Measurements from ENCODE around the gene ITPA.

DNA sequence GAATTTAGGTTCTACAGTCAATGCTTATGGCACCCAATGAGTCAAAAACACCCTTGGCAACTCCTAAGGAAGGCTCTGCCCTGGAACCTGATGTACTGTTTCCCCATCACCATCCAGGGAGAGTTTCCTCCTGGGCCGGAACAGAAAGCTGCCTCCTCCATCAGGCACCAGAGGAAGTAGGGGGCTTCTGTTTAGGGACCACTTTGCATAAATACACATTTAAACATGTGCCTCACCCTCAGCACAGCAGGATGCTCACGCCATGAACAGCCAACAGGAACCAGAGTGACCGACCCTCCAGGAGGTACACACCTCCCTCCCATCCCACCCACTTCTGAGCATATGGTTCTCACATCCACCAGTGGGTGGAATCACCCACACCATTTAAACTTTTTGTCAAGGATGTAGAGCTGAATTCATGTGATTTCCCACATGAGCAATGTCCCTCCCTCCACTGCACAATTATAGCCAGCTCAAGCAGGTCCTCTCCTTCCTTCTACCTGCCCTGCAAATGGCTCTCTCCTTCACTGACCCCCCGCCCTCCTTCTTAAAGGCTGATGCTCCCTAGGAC, 19.7 kb upstream of the ITPA start:
- TF ChIP-seq, protein P1, sequence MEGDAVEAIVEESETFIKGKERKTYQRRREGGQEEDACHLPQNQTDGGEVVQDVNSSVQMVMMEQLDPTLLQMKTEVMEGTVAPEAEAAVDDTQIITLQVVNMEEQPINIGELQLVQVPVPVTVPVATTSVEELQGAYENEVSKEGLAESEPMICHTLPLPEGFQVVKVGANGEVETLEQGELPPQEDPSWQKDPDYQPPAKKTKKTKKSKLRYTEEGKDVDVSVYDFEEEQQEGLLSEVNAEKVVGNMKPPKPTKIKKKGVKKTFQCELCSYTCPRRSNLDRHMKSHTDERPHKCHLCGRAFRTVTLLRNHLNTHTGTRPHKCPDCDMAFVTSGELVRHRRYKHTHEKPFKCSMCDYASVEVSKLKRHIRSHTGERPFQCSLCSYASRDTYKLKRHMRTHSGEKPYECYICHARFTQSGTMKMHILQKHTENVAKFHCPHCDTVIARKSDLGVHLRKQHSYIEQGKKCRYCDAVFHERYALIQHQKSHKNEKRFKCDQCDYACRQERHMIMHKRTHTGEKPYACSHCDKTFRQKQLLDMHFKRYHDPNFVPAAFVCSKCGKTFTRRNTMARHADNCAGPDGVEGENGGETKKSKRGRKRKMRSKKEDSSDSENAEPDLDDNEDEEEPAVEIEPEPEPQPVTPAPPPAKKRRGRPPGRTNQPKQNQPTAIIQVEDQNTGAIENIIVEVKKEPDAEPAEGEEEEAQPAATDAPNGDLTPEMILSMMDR (IDR thresholded peaks at IDR 0.05), result no peak
- no peak for TF ChIP-seq POLR2A (IDR thresholded peaks at IDR 0.05)
